NT2/D1 (cell line): ENCODE data around the gene ERC1.

Experiments
- SUZ12 ChIP-seq: IDR thresholded peaks from 2 replicates; pipeline ENCODE4 v1.6.1; 2011; ENCODE audit not compliant: insufficient read length, insufficient read depth; ENCODE audit errors: extremely low read depth
- YY1 ChIP-seq: IDR thresholded peaks from 2 replicates; pipeline ENCODE4 v1.6.1; 2011; ENCODE audit not compliant: insufficient read length, insufficient read depth
- ZNF274 ChIP-seq: IDR thresholded peaks from 2 replicates; pipeline ENCODE4 v1.6.1; 2011; ENCODE audit warnings: mild to moderate bottlenecking, low read depth, low read length

- TF ChIP-seq SUZ12 (no peak), YY1 (no peak), ZNF274 (no peak)
Measured at GRCh38 chr12:992647-993046, 1.6 kb downstream of the ERC1 start.
